NOMO-1 treated with DMSO at 0.1 percent for 48 hours (cell line): ENCODE measurements around the gene R3HDML.

Experiments used
- DNase-seq: peaks from one replicate; lab custom pipeline; 2025; ENCODE audit not compliant: unreplicated experiment; lab: John Stamatoyannopoulos, UW

The R3HDML gene

GRCh38 chr20:44398335-44398734 lies 61.5 kb downstream of the R3HDML start:
- peak; percentile 20 for DNase-seq

- DNase-seq: no peak
Observed at GRCh38 chr20:44399446-44399845, 62.6 kb downstream of the R3HDML start.

- no peak for DNase-seq
Observed at GRCh38 chr20:44400671-44400969, 63.8 kb downstream of the R3HDML start.
